GM18499 (cell line): Measurements from ENCODE around the gene CASP12.
"Not testable (repeated sequence)": the region's sequence is repeated elsewhere in the genome, so short reads cannot be mapped to it uniquely, and the experiment has no call there.

ENCODE experiments used
- ATAC-seq: cut with Tn5 transposase; IDR thresholded peaks from one replicate; pipeline ENCODE4 v1.9.1; 2021; ENCODE audit warnings: moderate number of reproducible peaks; ENCODE audit not compliant: insufficient read depth, unreplicated experiment

CASP12 gene

DNA sequence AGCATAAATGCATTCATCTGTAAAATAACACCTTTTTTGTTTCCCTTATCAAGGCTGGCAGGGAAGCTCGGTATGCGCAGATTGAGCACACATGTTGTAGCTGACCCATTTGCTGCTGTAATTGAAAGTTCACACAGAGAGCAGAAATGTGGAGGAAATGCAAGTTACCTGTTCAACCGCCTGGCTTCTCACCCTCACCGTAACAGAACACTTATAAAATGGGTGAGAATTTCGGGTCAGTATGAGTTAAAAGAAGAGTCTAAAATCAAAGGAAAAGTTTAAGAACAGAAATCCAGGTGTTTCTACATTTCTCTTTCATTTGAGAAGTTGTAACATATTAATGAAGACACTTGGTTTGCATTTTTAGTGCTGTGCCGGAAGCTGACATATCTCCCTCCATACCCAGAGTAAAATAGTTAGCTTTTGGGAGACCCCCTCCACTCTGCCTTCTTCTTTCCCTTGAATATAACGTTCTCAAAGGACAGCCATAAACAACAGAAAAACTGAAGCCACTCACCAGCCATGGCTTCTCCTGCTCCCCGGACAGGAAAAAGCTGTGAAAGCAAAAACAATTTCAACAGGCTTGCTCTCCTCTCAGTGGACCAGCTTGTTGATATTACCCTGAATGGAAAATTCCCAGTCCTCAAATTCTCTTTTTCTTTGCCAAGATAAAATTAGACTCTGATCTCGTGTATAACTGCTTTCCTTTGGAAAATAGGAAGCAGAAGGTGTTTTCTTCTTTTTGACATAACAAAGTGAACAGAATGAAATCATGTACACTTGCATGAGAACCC, at the start of gene CASP12:
CASP12 (minus strand) TSS at position 570 of the 794 bp plus-strand sequence.
- peak; percentile 70 for ATAC-seq

DNA sequence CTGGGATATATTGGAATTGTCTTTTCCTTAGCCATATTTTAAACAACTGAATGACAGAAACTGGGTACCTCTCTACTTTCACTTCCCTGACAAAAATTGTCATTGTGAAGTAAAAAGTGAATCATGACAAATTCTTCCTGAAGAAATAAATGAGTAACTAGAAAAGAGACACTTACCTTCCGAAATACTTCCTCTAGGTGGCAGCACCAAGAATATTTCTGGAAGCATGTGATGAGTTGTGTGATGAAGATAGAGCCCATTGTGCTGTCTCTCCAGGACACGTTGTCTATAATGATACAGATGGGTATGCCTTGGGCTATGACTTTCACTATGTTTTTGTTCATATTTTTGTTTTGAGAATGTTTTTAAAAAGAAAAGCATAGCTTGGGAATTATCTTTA, 48.6 kb upstream of the CASP12 start:
- ATAC-seq: peak; percentile 94

DNA sequence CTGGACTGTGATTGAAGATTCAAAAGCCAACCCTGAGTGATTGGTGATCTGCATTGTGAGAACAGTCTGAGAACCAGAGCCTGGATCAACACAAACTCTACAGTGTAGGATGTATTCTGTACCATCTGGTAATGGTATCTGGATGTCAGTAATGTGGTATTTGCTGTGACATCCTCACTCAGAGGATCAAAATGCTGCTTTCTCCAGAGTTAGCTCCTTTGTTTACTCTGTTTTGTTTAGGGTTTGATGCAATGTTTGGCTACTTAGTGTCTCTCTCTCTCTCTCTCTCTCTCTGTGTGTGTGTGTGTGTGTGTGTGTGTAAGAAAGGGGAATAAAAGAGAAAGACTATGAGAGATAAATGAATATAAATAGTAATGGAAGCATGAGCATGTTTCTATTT, 45.8 kb upstream of the CASP12 start:
- ATAC-seq: no peak

DNA sequence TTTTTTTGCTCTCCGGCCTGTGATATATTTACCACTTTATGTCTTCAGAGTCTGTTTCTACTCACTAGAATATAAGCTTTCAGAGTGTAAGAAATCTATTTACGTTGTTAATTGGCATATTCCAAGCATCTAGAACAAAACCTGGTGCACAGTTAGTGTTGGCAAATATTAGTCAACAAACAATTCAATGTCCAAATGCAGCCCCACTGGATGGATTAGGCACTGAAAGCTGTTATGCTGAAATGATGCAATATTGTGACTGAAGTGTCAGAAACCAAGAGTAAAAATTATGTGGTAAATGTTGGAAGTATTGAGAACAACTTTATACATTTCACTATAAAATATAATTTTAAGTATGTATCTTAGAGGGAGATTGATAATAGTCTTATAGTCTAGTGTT, 45.3 kb upstream of the CASP12 start:
- no peak for ATAC-seq

DNA sequence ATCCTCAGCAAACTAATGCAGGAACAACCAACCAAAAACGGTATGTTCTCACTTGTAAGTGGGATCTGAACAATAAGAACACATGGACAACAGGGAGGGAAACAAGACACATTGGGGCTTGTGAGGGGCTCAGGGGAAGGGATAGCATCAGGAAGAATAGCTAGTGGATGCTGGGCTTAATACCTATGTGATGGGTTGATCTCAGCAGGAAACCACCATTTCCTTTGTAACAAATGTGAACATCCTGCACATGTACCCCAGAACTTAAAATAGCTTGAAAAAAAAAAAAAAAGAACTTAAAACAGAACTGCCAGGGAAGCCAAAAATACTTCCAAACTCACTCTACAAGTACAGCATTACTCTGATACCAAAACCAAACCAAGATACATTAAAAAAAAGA, 36.3 kb upstream of the CASP12 start:
- no peak for ATAC-seq

DNA sequence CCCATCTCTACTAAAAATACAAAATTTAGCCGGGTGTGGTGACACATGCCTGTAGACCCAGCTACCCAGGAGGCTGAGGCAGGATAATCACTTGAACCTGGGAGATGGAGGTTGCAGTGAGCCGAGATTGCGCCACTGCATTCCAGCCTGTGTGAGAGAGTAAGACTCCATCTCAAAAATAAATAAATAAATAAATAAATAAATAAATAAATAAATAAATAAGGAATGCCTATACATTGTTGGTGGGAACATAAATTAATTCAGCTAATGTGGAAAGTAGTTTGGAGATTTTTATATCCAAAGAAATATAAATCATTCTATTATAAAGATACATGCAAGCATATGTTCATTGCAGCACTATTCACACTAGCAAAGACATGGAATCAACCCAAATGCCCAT, 35.8 kb upstream of the CASP12 start:
- ATAC-seq: not testable (repeated sequence)

DNA sequence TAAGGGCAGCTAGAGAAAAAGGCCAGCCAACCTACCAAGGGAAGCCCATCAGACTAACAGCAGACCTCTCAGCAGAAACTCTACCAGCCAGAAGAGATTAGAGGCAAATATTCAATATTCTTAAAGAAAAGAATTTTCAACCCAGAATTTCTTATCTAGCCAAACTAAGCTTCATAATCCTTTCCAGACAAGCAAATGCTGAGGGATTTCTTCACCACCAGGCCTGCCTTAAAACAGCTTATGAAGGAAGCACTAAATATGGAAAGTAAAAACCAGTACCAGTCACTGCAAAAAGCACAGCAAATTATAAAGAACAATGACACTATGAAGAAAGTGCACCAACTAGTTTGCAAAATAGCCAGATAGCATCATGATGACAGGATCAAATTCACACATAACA, 30.6 kb upstream of the CASP12 start:
- no peak for ATAC-seq

DNA sequence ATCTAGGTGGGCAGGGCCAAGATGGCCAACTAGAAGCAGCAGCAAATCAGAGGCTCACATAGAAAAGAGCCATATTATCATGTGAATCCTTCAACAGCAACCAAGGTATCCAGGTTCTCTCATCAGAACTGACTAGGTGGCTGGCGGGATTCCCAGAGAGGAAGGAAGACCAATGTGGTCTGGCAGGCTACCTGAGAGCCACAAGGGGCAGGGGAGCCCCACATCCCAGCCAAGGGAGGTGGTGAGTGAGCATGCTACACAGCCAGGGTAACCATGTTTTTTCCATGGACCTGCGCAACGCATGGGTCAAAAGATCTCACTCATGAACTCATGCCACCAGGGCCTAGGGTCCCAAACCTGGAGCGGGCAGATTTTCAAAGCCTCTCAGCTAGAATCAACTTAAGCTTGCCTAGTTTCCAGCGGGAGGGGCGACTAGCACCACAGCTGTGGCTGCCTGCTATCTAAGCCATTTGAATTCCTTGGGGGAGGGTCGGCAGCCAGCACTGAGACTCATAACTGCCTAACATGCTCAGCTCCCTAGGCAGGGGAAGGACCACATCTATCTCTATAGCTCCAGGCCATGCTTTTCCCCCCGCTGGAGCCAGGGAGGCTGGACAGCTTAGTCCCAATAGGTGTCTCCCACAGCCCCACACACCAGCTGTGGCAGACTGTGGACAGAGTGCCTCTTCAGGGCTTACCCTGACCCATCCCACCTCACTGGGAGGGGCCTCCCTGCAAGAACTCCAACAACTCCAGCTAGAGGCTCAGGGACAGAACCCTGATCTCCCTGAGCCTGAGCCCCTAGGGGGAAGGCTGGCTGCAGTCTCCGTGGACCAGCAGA, 28.7 kb upstream of the CASP12 start:
- no peak for ATAC-seq

DNA sequence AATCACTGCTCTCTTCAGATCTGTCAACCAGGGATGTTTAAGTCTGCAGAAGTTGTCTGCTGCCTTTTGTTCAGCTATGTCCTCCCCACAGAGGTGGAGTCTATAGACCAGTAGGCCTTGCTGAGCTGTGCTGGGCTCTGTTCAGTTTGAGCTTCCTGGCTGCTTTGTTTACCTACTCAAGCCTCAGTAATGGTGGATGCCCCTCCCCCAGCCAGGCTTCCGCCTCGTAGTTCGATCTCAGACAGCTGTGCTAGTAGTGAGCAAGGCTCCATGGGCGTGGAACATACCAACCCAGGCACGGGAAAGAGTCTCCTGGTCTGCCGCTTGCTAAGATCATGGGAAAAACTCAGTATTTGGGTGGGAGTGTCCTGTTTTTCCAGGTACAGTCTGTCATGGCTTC, 27.6 kb upstream of the CASP12 start:
- ATAC-seq: no peak

DNA sequence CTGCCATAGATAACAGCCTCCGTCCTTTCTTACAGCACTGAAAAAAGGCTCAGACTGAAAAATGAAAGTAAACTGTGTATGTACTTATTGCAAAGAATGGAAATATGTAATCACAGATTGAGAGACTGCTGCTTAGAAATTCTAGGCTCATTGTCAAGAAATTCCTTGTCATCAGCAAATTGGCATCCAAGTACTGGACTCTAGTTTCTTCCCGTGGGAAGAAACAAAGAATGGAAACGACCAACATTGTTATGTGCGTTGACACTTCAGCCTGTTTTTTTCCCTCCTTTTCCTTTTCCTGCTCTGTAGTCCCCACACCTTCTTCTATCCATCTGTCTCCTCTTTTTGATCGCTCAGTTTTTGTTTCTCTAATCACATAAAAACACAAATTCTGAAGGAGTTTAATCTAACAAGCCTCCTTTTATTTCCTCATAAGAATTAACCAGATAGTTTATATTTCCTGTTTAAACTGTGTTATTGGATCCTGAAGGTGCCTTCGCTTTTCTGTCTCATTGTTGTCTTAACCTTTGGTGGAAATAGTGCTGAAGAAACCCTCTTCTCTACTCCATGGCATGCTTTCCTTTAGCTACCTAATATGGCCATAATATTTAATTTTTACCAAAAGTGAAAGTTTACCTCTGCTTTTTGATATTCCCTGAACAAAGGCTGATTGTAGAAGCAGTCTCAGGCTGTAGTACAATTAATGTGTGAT, 20.0 kb upstream of the CASP12 start:
- peak; percentile 77 for ATAC-seq

DNA sequence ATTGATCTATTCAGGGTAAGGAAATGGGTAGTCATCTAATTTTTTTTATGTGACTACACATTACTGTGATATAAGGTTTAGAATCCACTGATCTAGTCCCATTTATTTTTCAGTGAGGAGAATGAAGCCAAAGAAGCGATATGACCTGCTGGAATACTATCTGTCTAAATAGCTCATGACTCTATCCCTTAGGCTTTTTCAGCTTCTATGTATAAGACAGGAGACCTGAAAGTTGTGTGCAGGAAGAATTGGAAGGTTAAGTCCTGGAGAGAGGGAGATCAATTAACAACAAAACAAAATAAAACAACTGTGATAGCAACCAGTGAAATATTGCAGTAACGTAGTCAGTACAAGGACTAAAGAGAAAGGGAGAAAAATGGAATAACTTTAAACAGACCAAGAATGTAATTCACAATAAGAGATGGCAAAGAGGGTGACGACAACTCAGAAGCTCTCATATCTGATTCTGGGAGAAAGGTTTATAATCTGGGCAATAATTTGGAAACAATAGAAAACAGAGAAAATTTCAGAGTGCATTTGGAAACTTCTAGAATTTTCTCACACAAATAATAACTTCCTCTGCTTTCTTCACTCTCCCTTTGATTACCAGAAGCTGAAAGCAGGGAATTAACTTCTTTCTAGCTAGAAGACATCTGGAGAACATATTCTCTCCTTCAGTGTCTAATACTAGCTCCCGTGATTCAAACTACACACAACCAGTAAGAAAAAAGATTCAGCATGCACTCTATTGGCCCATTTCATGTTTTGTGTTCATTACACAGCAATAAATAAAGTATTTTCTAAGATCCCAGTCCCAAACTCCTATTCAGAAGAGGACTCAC, 19.2 kb upstream of the CASP12 start:
- ATAC-seq: peak; percentile 28

DNA sequence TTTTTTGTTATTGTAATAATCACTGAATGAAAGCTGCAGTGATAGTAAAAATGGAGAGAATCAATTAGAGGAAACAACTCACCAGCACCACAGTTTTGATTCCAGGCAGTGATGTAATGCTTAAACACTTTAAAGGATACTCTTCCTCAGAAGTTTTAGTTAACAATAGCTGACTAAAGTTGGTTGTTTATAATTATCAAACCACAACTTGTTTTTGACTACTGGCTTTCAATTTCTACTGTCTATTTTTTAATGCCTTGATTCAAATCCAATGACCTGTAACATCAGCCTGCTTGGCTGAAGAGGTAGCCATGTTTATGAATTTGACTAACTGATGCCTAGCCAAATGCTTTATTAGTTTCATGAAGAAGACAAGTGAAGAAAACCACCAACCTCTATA, 18.2 kb upstream of the CASP12 start:
- ATAC-seq: no peak

DNA sequence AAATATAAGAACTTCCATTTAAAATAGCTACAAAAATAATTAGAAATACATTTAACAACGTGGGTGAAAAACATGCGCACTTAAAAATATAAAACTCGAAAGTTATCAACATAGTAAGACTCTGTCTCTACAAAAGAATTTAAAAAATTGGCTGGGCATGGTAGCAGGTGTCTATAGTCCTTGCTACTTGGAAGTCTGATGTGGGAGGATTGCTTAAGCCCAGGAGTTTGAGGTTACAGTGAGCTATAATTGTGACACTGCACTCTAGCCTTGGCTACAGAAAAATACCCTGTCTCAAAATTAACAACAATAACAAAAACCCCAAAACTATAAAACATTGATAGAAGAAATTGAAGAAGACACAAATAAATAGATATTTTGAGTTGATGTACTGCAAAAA, 13.8 kb upstream of the CASP12 start:
- ATAC-seq: no peak

DNA sequence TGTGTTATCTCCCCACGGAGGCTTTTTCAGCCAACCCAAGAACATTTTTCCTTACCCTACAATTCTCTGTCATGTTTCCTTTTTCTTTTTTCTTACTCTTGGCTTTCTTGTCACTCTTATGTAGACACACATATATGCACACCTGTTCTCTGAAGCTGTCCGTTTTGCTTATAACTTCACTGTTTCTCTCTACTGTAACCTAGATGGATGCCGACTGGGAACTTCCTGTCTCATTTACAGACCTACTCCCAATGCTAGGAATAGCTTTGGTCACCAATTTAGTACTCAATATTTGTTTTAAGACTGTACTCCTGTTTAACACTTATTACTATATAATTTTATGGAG, 9.9 kb upstream of the CASP12 start:
- peak; percentile 10 for ATAC-seq

DNA sequence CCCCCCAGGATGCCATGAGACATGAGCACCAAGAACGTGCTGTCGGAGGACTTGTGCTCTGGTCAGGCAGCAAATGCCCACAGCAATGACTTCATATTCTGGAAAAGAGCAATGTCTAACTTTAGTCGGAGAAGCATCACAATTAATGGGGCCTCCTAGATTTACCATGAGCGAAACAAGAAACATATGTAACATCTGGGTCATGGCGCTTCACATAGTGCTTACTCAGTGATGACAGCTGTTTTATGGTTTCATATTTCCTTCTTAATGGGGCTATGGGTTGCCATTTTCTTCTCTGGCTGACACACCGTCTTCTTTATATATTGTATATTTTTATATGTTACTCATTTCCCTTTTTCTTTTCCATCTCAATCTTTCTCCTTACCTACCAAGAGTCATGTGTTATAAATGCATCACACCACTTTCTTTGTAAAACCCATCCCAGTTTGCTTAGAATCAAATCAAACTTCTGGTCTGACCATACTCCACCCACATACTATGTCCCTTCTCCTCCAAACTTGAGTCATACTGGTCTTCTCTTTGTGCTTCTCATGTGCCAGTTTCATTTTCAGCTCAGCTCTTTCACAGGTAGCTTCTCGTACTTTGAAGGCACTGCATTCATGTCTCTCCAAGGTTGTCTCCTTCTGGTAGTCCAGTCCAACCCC, 9.4 kb upstream of the CASP12 start:
- ATAC-seq: peak; percentile 85

DNA sequence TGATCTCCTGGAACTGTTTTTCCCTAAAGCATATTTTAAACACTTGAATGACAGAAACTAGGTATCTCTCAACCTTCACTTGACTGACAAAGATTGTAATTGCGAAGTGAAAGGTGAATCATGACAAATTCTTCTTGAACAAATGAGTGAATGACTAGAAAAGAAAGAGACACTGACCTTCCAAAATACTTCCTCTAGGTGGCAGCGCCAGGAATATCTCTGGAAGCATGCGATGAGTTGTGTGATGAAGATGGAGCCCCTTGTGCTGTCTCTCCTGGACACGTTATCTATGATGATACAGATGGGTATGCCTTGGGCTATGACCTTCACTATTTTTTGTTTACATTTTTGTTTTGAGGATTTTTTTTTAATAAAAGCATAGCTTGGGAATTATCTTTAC, 7.0 kb upstream of the CASP12 start:
- no peak for ATAC-seq

DNA sequence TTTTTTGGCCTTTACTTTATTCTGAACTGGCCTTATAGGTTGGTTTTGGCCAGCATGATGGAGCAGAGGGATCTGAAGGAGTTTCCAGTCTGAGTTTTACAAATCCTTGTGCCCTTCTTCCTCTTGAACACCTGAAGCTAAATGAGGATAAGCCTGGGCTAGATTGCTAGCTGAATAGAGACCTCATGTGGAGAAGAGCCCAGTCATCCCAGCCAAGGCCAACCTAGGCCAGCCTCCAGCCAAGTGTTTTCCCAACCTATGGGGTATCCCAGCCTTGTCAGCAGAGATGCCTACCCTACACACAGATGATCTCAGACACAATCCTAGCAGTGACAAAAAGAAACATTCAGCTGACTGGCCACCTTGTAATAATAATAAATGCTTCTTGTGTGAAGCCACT, 966 bp upstream of the CASP12 start:
- no peak for ATAC-seq

DNA sequence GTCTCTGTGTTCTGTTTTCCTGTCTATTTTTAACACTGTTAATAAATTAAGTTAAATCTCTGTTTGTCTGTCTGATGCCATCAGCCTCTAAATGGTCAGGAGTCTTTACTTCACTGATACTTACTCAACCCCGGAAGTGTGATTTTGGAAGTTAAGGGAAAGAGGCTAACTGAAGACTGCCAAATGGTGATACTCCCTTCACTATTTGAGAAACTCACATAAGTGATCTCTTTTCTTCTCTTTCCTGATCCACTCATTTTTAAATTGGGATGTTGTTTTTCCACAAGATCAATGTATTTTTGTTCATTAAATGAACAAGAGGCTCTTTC, 389 bp upstream of the CASP12 start:
- no peak for ATAC-seq

DNA sequence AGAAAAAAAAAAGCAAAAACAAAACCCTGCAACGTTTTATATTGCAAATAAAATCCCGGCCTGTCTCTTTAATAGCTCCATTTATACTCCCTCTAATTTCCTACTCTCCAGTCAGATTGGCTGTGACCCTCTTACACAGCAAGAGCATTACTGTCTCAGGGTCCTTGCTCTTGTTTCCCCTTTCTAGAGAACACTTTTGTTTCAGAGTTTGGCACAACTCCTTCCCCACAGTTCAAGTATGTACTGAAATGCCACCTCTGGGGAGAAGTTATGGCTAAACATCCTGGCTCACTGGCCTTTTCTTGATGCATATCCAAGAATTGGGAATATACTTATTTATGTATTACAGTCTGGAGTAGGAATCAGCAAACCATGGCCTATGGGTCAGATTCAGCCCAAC, 2.6 kb downstream of the CASP12 start:
- no peak for ATAC-seq

DNA sequence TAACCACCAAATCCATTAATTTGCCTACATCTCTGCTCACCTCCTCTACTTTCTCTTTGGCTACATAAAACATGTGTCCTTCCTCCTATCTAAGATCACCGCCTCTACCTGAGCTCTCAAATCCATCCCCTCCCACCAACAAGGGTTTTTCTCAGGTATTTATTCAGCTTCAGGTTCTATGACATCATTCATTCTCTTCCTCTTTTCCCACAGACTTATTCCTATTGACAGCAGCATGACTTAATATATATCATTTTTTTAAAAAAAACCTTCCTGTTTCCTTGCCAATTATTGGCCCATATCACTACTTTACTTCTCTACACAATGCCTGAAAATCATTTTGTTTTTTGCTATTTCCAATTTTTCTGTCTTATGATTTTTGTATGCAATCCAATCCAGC, 4.4 kb downstream of the CASP12 start:
- ATAC-seq: no peak
